DMS 273 (cell line): Measurements from ENCODE around the gene IGF1R.

Experiments used
- DNase-seq: peaks from one replicate; lab custom pipeline; 2025; ENCODE audit not compliant: unreplicated experiment; lab: John Stamatoyannopoulos, UW

Gene IGF1R

DNA sequence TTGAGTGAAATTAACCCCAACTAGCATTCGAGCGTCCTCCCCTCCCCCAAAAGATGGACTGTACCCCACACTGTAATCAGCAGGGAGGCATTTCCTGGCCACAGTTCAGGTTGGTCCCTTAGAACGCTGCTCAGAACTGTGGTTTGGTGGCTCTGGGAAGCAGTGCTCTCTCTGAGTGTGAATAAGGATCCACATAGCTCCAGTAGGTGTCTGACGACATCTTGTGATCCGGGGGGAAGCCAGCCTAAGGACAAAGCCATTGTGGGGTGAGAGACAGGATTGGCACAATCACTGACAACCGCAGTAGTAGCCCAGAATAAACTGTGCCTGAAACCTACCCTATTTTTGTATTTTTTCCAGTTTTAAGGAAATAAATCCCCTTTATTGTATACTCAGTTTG, 125.3 kb downstream of the IGF1R start:
- DNase-seq, result no peak

DNA sequence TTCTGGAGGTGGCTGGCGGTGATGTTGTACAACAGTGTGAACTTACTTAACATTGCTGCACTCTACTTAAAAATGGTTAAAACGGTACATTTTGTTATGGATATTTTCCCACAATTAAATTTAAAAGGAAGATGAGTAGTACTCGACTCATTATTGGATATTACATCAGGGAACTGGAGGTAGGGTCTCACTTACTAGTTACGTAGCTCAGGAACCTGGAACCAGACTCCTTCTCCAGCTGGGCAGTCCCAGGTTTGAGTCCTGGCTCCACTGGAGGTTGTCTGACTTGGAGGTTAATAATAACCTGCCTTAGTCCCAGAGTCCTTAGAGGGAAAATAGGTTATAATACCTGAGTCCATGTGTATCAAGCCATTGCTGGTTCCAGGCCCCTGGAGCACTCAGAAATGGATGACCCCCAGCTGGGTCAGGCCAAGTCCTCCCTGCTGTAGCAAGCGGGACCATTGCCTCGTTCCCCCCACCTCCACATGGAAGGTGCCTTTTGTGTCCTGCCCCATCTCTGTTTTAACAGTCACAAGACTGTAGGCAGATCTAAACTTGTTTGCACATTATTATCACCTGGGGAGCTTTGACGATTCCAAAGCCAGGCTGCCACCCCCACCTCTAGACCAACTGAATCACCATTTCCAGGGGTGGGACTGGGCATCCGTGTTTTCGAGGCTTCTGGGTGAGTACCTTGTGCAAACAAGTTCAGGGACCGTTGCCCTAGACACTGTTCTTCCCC, 126.6 kb downstream of the IGF1R start:
- DNase-seq, result no peak

DNA sequence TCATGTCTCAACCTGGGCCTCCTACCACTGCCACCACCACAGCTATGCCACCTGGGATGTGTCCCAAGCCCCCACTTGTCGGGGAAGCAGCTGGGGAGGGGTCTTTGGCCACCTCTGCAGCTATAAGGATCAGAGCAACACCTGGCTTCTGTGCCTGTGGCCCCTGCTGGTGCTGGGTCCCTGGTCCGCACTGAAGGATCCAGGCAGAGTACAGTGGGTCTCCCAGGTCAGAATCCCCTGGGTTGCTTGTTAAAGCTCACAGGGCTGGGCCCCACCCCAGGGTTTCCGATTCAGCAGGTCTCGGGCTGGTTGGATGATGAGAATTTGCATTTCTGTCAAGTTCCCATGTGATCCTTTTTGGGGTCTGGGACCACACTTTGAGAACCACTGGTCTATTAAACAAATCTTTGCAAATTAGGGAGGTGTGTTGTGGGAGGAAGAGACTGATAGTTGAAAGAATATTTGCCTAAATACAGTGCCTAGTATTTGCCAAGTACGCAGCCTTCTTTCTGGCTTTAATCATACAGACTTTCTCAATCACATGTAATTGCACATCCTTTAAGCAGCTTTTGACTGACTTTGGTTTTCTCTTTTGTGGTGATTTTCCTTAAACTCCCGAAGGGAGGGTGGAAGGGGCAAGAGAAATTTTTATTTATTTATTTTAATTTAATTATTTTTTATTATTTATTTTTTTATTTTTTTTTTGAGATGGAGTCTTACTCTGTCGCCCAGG, 127.3 kb downstream of the IGF1R start:
- DNase-seq, result no peak

DNA sequence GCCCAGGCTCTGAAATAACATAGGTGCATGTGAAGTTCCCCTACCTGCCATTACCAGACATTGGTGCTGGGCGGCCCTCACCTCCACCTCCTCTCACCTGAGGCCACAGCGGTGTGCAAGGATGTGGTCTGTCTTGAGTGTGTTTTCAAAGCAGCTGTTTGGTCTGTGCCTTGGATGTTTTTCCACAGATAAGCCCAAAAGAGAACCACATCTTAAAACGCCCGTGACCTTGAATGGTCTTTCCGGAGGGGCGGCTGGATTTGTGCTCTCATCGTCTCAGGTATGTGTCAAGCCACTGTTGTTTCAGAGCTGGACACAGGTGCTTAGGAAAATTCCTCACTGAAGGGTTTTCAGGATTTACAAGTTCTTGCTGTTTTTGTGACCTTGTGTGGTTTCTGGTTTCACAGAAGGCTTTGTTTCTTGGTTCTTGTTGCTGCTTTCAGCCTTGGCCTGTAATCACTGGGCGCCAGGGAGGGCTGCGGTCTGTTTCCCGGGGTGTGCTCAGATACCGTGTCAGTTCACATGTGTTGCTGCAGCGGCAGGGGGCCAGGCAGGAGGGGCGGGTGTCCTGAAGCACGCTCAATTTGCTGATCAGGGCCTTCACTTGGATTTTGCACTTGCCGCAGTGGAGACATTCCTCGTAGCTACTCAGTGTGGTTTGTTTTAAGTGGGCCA, 128.4 kb downstream of the IGF1R start:
- no peak for DNase-seq

DNA sequence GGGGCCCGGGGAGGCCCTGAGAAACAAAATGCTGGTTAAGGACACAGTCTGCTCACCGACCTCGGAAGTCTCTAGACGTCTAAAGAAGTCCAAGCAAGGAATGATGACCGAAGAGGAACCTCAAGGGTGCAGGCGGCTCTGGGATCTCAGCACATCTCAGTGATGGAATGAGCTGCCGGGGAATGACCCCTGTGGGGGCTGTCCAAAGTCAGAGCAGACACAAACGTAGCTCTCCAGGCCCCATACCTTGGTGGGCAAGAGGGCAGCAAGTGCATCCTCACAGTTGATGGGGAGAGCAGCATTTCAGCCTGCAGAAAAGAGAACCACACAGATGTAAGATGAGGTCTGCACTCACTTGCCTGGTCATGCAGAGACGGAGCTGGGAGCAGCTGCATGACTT, 129.1 kb downstream of the IGF1R start:
- DNase-seq, result no peak

DNA sequence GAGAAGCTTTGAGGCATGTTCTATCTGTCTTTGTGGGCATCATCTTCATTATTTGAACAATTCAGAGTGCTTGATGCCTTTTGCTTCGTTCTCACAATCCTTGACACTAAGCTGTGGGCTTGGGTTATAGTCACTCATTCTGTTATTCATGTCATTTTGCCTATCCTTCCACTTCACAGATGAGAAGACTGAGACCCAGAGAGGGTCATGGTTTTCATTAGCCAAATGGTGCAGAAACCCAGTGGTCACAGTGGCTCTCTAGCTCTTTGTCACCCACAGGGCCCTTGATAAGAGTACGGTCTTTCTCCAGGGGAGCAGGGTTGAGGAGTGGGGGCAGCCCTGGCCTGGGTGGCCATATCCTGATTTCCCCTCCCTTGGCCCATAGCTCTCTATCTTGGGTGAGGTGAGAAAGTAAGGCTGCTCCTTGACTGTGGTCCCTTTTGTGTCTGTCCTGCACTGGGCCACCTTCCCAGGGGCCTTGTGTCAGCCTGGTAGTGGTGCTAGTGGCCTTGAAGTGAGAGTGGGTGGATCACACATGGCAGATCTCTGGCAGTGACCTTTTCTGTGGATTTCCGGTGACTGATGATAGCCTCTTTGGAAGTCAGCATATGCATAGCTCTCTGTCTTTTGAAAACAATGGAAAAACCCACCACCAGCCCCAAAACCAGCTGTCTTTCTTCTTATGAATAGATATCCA, 130.1 kb downstream of the IGF1R start:
- no peak for DNase-seq

DNA sequence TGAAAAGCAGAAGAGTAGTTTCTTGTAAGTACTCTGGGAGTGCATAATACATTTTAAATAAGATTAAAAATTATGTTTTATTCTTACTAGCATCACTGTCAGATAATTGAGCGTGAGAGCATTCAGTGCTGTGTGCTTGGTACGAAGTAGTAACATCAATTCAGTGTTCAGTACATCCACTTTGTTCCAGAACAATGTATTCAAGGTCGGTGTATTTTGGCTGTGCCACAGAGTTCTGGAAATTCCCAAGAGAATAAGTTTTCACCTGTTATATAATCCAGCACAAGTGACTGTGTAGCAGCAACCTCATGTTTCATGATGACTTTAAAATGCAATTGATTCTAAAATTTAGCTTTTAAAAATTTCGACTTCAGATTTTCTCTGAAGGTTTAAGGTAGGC, 130.6 kb downstream of the IGF1R start:
- no peak for DNase-seq

DNA sequence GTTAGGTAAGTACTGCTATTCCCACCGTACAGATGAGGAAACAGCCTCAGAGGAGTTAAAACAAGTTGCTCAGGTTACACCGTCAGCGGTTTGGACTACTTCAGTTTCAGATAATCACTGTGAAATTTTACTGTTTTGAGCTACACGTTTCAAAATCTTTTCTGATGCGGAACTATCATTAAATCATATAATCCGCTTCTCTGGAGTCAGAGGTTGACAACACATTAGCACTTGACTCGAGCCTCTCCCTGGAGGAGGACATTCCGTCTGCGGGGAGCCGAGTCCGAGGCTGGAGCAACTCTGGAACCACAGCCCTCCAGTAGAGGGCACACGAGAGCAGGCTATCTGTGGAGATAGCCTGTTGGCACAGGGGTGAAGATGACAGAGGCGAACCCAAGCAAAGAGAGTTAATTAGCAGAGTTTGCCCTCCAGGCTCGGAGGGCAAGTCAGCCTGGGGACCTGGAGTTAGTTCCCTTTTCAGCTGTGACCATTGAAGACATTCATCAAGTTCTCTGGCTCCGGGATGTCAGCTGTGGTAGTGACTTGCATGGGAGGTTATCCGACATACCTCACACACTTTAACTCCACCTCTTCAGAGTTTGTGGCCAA, 131.2 kb downstream of the IGF1R start:
- peak; percentile 84 for DNase-seq

DNA sequence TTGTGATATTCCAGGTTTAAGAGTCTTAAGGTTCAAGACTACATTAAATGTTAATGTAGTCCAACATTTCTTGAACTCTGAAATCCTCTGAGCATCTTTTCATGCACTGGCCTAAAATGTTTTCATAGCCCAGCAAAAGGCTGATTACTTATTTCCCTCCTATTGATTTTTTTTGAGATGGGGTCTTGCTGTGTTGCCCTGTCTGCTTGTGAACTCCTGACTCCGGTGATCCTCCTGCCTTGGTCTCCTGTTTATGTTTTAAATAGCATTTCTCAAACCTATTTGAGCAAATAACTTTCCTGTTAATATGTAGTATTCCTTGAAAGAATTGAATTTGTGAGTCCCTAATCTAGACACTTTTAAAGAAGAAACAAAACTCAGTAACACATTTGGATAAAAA, 133.5 kb downstream of the IGF1R start:
- DNase-seq, result no peak

DNA sequence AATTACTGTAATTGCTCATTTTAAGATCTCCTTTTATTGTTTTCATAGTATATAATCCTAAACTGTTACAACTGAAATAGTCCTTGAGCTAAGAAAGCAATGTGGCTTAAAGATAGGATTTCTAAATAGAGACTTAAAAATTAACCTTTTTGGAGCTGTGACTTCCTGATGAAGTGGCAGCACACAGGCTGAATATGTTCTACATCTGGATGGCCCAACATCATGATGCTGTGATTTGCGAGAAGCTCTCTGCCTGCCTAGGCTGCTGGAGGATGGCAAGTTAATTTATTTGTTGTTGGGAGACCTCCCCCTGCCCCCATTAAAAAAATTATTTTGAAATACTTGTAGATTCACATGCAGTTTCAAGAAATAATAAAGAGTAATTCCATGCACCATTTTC, 134.5 kb downstream of the IGF1R start:
- DNase-seq, result no peak

DNA sequence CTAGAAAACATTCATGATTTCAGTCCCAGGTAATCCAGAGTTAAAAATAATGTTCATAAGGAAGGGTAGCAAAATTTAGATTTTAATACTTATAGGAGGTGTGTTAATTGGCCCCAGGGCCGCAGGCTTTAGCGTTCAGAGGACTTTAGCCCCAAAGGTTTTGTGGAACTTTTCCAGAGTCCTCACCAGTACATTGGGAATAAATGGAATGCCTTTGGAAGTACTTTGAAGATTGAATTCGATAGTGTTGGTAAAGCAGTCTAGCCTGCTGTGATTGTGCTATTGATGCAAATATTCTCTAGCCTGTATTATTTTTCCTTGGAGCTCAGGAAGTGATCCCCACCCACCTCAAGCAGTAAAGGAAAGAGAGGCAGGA, 137.1 kb downstream of the IGF1R start:
- DNase-seq, result no peak

DNA sequence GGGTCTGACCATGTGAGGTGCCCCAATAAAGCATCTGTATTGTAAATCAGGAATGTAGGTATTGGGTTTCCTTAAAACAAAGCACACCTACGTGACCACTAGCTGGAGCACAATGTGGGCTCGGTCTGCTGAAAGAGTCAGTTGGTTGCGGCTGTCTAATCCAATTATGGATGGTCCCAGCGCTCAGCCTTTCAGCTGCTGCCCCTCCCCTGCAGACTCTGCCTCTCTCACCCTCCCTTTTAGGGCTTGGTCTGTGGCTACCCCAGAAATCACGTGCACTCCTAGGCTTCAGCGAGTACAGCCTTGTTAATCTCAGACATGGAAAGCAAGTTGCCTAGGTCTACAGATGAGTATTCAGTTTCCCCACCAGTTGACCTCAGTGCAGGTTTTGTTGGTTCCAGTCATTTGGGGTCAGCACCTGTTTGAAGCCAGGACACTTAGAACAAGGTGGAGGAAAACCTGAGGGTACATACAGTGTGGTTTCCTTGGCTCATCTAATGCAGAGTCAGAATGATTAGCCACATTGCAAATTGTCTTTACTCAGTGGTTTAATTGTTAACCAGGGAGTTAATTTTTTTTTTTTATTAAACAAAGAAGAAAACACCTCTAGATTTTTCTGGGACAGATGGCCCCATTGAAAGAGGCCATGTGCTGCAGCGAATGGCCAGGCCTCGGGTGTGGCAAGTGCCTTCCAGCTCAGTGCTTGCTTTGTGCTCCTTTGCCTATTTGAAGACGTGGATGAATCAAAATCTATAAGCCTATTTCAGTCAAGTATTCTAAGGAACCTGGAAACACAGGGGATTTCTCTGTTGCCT, 137.7 kb downstream of the IGF1R start:
- DNase-seq, result peak; percentile 11

DNA sequence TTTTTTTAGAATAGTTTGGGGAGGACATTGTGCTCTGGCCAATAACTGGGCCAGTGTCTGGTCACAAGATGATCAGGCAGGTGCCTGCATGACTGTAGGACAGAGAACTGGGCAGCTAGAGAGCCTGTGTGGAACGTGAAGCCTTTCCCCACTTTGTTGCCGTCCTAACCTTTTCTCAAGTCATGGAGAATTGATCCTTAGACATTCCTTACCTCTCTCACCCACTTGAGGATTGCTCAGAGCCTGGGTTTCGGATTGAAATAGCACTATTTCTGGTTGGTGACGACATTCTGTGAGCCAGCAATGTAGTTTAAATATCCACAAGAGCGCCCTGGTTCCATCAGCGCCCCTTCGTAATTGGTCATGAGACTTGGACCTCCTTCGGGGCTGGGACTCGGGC, 138.4 kb downstream of the IGF1R start:
- no peak for DNase-seq

DNA sequence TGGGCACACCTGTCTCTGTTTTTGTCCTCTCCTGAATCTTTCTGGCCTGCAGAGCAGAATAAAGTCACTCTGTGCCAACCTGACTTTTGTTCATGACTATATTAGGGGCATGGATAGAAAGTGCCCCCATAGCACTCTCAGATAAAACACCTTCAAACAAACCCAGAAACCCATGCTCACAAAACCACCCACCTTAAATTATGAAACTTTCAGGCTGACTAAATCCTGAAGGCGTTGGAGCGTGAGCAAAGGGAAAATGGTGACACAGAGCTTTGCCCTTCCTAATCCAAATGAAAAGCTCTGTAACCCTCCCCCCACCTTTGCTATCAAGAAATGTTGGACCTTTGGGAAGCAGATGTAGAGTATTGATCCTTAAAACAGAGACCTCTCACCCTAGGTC, 138.9 kb downstream of the IGF1R start:
- no peak for DNase-seq

DNA sequence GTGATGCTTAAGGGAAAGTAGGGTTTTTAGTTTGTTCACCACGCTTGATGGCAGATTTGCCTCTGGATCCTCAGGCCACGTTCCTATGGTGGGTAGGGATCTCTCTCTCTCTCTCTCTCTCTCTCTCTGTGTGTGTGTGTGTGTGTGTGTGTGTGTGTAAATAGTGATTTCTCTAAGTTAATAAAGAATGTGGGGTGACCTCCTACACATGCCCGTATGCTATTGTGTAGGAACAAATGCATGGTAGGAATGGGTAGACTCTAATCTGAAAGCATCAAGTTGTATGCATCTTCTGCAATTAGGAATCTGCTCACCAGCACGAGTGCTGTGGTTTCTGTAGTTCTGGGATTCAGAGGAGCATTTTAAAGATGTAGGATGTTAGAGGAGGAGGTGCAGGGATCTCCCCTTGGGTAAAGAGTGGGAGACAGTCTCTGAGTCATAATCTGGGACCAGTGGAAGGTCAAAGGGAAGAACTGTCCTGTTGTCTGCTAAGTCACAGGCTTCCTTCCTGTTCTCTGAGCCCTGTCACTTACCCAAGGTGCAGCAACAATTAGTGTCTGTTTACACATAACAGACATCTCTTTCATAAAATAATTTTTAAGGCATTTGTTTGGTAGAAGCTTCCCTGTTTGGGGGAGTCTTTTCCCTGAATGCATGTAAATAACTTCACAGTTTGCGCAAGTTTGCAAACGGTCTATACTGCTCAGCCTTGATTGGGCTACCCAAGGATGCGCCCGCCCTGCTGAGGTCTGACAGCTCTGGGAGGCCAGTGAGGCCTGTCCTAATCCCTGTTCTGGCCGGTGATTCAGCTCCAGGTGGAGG, 139.8 kb downstream of the IGF1R start:
- no peak for DNase-seq

DNA sequence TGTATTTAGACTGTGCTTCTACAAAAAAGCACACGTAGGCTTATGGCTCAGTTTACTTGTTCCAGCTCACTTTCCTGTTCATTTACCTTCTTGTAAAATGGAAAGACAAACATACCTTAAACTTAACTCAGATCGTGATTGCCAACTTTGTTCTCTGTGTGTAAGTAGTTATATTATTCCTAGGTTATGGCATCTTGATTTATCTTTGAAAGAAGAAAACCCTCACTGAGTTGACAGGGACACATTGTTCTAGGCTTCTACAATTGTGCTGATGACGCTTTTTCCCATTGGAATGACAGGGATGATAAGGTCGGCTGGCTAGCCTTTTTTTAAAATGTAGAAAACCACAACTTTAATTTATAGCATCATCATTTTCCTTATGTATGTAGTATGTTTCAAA, 140.7 kb downstream of the IGF1R start:
- DNase-seq, result no peak

DNA sequence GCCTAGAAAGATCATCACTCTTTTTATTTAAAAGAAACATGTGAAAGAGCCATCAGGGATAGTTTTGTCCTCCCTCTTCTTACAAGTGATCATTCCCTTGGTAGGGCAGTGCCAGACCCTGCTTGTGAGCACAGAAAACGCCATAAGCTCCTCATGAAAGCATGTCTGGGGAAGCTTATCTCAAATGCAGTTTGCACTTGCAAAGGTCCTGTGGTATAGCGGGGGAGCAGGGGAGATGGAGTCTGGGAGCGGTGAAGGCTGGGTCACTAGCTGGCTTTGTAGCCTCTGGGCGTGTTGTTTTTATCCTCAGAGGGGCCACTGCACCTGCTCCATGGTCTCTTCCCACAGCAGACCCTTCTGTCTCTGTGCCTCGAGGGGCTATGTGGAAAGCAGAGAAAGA, 141.9 kb downstream of the IGF1R start:
- DNase-seq, result no peak

DNA sequence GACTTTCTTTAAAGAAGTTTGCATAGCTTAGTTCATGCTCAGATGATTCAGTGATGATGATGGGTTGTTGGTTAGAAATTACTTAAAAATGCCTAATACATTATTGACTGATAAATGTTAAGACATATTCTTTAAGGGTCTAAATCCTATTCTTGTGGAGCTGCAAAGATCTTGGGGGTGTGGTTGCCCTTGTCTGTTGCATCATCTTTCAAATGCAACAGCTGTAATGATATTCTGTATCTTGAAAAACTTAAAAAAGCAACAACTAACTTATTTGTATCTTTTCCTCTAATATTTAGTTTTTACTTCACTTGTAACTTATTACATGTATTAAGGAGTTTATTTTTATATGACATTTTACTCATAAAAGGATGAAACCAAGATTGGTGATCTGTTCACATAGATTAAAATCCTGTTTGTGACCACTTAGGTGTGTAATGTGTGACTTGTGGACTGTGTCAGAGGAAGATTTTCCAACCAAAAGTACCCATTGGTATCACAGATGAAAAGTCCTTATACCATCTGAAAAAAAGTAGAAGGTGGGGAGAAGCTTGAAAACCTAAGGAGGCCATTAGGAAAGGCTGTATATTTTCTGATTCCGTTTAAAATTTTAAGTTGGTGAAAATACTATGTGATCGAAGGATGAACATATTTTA, 142.8 kb downstream of the IGF1R start:
- no peak for DNase-seq

DNA sequence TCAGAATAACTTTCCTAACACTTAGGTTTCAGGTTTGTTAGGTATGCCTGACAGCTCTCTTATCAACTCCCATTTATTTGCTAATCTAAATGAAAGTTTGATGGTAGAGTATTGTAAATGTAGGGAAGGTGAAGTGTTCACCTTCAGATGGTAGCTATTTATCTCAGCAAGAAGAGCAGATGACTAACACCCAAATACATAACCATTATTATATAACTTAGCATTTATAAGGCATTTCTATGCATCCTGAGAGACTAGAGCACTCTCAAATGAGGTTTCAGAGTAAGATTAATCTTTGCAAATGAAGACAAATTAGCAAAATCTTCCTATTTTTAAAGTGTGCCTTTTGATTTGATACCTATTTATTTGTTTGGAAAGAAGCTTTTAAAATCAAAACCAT, 143.8 kb downstream of the IGF1R start:
- DNase-seq, result no peak
